ENCODE results near the gene ZNF33B. TPM values are rescaled to one million over a fixed set of nuclear protein-coding genes. Genes with fewer than 3 reads are reported as not detected.
A peak's percentile ranks its signal among the peaks of the same experiment; 100 is the strongest.

The ZNF33B gene
- polyA plus RNA-seq, 1 experiment, result 4.8 TPM

- no peak for DNase-seq (ENCODE audit: low read depth)
- ChIA-PET CTCF (no interaction called here), POLR2A (no interaction called here)
- H3K36me3 ChIP-seq (ENCODE audit: control insufficient read depth, insufficient read depth, low read length), result no peaks in the 10 kb centered on the region
- no peaks in the 10 kb centered on the region; the same call in none of the 2 replicates for H3K27me3 ChIP-seq (ENCODE audit: control insufficient read depth, insufficient read depth, low read length)
- no peak overlapping the region for H3K4me3 ChIP-seq (ENCODE audit: low read depth, low read length)
- TF ChIP-seq CTCF (IDR thresholded peaks at IDR 0.05; ENCODE audit: insufficient read depth, low read depth, low read length), result no peak
Measured at GRCh38 chr10:42645516-42645915, 7.1 kb upstream of the ZNF33B start.

DNA sequence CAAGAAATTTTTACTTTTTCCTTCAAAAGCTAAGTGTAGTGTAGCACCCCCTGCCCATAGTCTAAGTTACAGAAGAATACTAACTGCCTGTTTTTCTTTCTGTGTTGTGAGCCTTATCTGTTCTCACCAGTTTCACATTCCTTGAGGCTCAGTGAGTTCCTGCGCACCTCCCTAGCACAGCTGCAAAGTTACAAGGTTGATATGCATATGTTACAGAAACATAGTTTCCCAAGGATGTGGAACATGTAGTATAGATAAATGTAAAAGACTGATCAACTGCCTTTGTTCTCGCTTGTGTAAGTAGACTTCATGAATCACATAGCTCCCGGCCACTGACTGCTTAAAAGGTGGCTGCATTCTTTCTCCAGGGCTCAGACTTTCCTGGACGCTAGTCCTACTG is 6.7 kb upstream of the ZNF33B start:
- CTCF ChIA-PET, result no interaction called here
- no peak for TF ChIP-seq CTCF (IDR thresholded peaks at IDR 0.05; ENCODE audit: insufficient read depth, low read depth, low read length)
- no peak overlapping the region for H3K4me3 ChIP-seq (ENCODE audit: low read depth, low read length)
- H3K36me3 ChIP-seq (ENCODE audit: control insufficient read depth, insufficient read depth, low read length), result no peaks in the 10 kb centered on the region
- POLR2A ChIA-PET, result no interaction called here
- no peak for DNase-seq (ENCODE audit: low read depth)
- H3K27me3 ChIP-seq (ENCODE audit: control insufficient read depth, insufficient read depth, low read length), result no peaks in the 10 kb centered on the region; the same call in none of the 2 replicates

DNA sequence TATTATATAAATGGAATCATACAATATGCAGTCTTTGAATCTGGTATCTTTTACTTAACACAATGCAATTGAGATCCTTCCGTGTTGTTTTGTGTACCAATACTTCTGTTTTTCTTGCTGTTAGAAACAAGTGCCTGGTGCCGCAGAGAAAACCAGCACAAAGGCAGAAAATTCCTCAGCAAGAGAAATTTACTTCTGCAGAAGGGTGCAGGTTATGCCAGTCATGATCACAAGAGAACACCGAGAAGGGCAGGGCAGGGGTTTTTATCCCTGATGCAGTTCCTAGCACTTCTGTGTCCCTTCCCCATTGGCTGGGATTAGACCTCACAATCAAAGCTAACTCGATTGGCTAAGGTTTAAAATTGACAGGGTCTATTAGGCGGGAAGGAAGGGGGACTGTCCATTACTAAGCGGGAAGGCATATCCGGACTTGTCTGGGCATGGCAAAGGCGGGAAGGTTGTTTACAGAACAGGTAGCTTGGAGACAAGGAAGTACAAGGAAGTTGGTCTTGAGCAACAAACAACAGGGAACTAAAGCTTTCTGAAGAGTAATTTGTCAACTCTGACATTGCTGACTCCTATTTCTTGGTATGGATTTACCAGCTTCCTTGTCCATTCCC is 2.4 kb upstream of the ZNF33B start:
- Histone ChIP-seq H3K4me3 (ENCODE audit: low read depth, low read length) (no peak overlapping the region), H3K27me3 (ENCODE audit: control insufficient read depth, insufficient read depth, low read length) (no peaks in the 10 kb centered on the region), H3K36me3 (ENCODE audit: control insufficient read depth, insufficient read depth, low read length) (no peaks in the 10 kb centered on the region)
- DNase-seq (ENCODE audit: low read depth), result no peak
- TF ChIP-seq CTCF (IDR thresholded peaks at IDR 0.05; ENCODE audit: insufficient read depth, low read depth, low read length), result no peak
- ChIA-PET CTCF (no interaction called here), POLR2A (no interaction called here)

GRCh38 chr10:42638821-42639270 is 476 bp upstream of the ZNF33B start:
- DNase-seq (ENCODE audit: low read depth), result no peak
- Histone ChIP-seq H3K4me3 (ENCODE audit: low read depth, low read length) (peak overlapping the region; percentile 86), H3K27me3 (ENCODE audit: control insufficient read depth, insufficient read depth, low read length) (no peaks in the 10 kb centered on the region), H3K36me3 (ENCODE audit: control insufficient read depth, insufficient read depth, low read length) (no peaks in the 10 kb centered on the region)
- ChIA-PET CTCF (interaction anchor here (0.8 kb wide), 1 partner anchor 10 kb away, joined by 3 read pairs; no protein-coding TSS in a partner anchor), POLR2A (no interaction called here)
- no peak for TF ChIP-seq CTCF (IDR thresholded peaks at IDR 0.05; ENCODE audit: insufficient read depth, low read depth, low read length)

GRCh38 chr10:42637648-42638054 is 719 bp downstream of the ZNF33B start:
- H3K4me3 ChIP-seq (ENCODE audit: low read depth, low read length), result peak overlapping the region; percentile 86
- H3K36me3 ChIP-seq (ENCODE audit: control insufficient read depth, insufficient read depth, low read length), result no peaks in the 10 kb centered on the region
- ChIA-PET CTCF (no interaction called here), POLR2A (no interaction called here)
- no peak for TF ChIP-seq CTCF (IDR thresholded peaks at IDR 0.05; ENCODE audit: insufficient read depth, low read depth, low read length)
- H3K27me3 ChIP-seq (ENCODE audit: control insufficient read depth, insufficient read depth, low read length), result no peaks in the 10 kb centered on the region
- DNase-seq (ENCODE audit: low read depth), result no peak

Data from BJ (cell line).